ENCODE results near the gene FOXK2. TPM values are rescaled to one million over a fixed set of nuclear protein-coding genes. Genes with fewer than 3 reads are reported as not detected.

The FOXK2 gene
- total RNA-seq, 1 experiment from 2014 or later = 96.2 TPM

- CTCF ChIA-PET = no interaction called here
- no peak for DNase-seq
- peaks cover 19% of the 10 kb centered on the region for H3K4me1 Mint-ChIP-seq (ENCODE audit: low read depth, unreplicated experiment)
- no peak overlapping the region for H3K27ac Mint-ChIP-seq (ENCODE audit: unreplicated experiment)
- no TSS peak for BruUV-seq (replicated peaks)
- no peaks in the 10 kb centered on the region for H3K9me3 Mint-ChIP-seq (ENCODE audit: low read depth, unreplicated experiment)
- H3K27me3 Mint-ChIP-seq (ENCODE audit: unreplicated experiment) = no peaks in the 10 kb centered on the region
- intact Hi-C loops (cut with micrococcal nuclease; ENCODE audit: unreplicated experiment) = no loop called here
- H3K36me3 Mint-ChIP-seq (ENCODE audit: insufficient read depth, unreplicated experiment) = peaks cover 43% of the 10 kb centered on the region
- TF ChIP-seq, protein P1, sequence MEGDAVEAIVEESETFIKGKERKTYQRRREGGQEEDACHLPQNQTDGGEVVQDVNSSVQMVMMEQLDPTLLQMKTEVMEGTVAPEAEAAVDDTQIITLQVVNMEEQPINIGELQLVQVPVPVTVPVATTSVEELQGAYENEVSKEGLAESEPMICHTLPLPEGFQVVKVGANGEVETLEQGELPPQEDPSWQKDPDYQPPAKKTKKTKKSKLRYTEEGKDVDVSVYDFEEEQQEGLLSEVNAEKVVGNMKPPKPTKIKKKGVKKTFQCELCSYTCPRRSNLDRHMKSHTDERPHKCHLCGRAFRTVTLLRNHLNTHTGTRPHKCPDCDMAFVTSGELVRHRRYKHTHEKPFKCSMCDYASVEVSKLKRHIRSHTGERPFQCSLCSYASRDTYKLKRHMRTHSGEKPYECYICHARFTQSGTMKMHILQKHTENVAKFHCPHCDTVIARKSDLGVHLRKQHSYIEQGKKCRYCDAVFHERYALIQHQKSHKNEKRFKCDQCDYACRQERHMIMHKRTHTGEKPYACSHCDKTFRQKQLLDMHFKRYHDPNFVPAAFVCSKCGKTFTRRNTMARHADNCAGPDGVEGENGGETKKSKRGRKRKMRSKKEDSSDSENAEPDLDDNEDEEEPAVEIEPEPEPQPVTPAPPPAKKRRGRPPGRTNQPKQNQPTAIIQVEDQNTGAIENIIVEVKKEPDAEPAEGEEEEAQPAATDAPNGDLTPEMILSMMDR (IDR thresholded peaks at IDR 0.05; ENCODE audit: unreplicated experiment) = no peak
- H3K4me3 Mint-ChIP-seq (ENCODE audit: low read depth, unreplicated experiment) = no peak overlapping the region
Measured at GRCh38 chr17:82594571-82594970, 75.0 kb downstream of the FOXK2 start.

- CTCF ChIA-PET = no interaction called here
- peaks cover 53% of the 10 kb centered on the region for H3K36me3 Mint-ChIP-seq (ENCODE audit: insufficient read depth, unreplicated experiment)
- TF ChIP-seq, protein P1 (IDR thresholded peaks at IDR 0.05; ENCODE audit: unreplicated experiment) = no peak
- H3K9me3 Mint-ChIP-seq (ENCODE audit: low read depth, unreplicated experiment) = no peaks in the 10 kb centered on the region
- H3K4me1 Mint-ChIP-seq (ENCODE audit: low read depth, unreplicated experiment) = peaks cover 19% of the 10 kb centered on the region
- no peaks in the 10 kb centered on the region for H3K27me3 Mint-ChIP-seq (ENCODE audit: unreplicated experiment)
- H3K4me3 Mint-ChIP-seq (ENCODE audit: low read depth, unreplicated experiment) = no peak overlapping the region
- intact Hi-C loops (cut with micrococcal nuclease; ENCODE audit: unreplicated experiment) = no loop called here
- no peak for DNase-seq
- no TSS peak for BruUV-seq (replicated peaks)
- H3K27ac Mint-ChIP-seq (ENCODE audit: unreplicated experiment) = no peak overlapping the region
Measured at GRCh38 chr17:82595893-82596292, 76.4 kb downstream of the FOXK2 start.

GRCh38 chr17:82596296-82596695 is 76.8 kb downstream of the FOXK2 start:
- DNase-seq = no peak
- CTCF ChIA-PET = no interaction called here

GRCh38 chr17:82596837-82597672 is 77.5 kb downstream of the FOXK2 start:
- H3K27me3 Mint-ChIP-seq (ENCODE audit: unreplicated experiment) = no peaks in the 10 kb centered on the region
- H3K4me3 Mint-ChIP-seq (ENCODE audit: low read depth, unreplicated experiment) = no peak overlapping the region
- peaks cover 17% of the 10 kb centered on the region for H3K4me1 Mint-ChIP-seq (ENCODE audit: low read depth, unreplicated experiment)
- TF ChIP-seq, protein P1 (IDR thresholded peaks at IDR 0.05; ENCODE audit: unreplicated experiment) = no peak
- CTCF ChIA-PET = no interaction called here
- BruUV-seq (replicated peaks) = no TSS peak
- H3K36me3 Mint-ChIP-seq (ENCODE audit: insufficient read depth, unreplicated experiment) = peaks cover 64% of the 10 kb centered on the region
- H3K27ac Mint-ChIP-seq (ENCODE audit: unreplicated experiment) = no peak overlapping the region
- intact Hi-C loops (cut with micrococcal nuclease; ENCODE audit: unreplicated experiment) = no loop called here
- H3K9me3 Mint-ChIP-seq (ENCODE audit: low read depth, unreplicated experiment) = no peaks in the 10 kb centered on the region
- no peak for DNase-seq

More at GRCh38 chr17:82596296-82596695, 76.8 kb downstream of the FOXK2 start:
- TF ChIP-seq, protein P1 (IDR thresholded peaks at IDR 0.05; ENCODE audit: unreplicated experiment) = no peak
- no TSS peak for BruUV-seq (replicated peaks)
- peaks cover 19% of the 10 kb centered on the region for H3K4me1 Mint-ChIP-seq (ENCODE audit: low read depth, unreplicated experiment)
- no peak overlapping the region for H3K27ac Mint-ChIP-seq (ENCODE audit: unreplicated experiment)
- intact Hi-C loops (cut with micrococcal nuclease; ENCODE audit: unreplicated experiment) = no loop called here
- no peaks in the 10 kb centered on the region for H3K27me3 Mint-ChIP-seq (ENCODE audit: unreplicated experiment)
- H3K36me3 Mint-ChIP-seq (ENCODE audit: insufficient read depth, unreplicated experiment) = peaks cover 57% of the 10 kb centered on the region
- no peaks in the 10 kb centered on the region for H3K9me3 Mint-ChIP-seq (ENCODE audit: low read depth, unreplicated experiment)
- H3K4me3 Mint-ChIP-seq (ENCODE audit: low read depth, unreplicated experiment) = no peak overlapping the region
